Myocyte (in vitro differentiated cells): ENCODE measurements around the gene PPP3CA. TPM values are rescaled to one million over a fixed set of nuclear protein-coding genes. Genes with fewer than 3 reads are reported as not detected.
"Not testable (repeated sequence)": the region's sequence is repeated elsewhere in the genome, so short reads cannot be mapped to it uniquely, and the experiment has no call there.

Source experiments
- DNase-seq: peaks from one replicate; pipeline ENCODE4 v3.0.0-alpha.2; 2012; ENCODE audit warnings: low read depth
- total RNA-seq: library from RNA; depleted of rRNA; stranded (reverse); fragments of >200 nt; gene quantifications from 2 replicates; pipeline ENCODE4 v1.2.3, GENCODE V29; 2014

Gene PPP3CA
- total RNA-seq, 1 donor from 2014 or later, result 34.7 TPM

DNA sequence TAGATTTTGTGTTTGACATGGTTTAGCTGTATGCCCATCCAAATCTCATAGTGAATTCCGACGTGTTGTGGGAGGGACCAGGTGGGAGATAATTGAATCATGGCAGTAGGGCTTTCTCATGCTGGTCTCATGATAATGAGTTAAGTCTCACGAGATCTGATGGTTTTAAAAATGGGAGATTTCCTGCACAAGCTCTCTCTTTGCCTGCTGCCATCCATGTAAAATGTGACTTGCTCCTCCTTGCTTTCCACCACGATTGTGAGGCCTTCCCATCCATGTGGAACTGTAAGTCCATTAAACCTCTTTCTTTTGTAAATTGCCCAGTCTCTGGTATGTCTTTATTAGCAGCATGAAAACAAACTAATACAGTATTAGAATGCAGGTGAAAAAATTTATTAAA lies 164.6 kb downstream of the PPP3CA start:
- DNase-seq, result not testable (repeated sequence)

- DNase-seq, result no peak
Measured at GRCh38 chr4:101178731-101179130, 168.6 kb downstream of the PPP3CA start.

GRCh38 chr4:101177154-101177553 lies 170.2 kb downstream of the PPP3CA start:
- no peak for DNase-seq

GRCh38 chr4:101175896-101176676 lies 171.2 kb downstream of the PPP3CA start:
- no peak for DNase-seq

- DNase-seq, result no peak
Measured at GRCh38 chr4:101174679-101175345, 172.5 kb downstream of the PPP3CA start.

DNA sequence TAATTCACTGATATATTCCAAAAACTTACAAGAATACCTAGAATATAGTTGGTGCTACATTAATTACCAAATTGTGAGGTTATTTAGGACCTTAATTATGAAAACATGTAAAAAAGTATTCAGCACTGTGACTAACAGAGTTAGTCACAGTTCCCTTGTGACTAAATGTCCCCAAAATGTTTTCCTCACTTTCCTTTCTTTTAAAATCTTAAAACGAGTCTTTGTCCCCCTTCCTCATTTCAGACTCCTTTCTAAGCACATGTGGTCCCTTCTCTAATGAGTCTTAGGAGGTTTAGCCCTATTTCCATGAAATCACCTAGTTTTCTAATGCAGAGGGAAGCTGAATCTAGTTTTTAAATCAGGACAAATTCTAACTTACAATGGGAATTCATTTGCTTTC lies 175.0 kb downstream of the PPP3CA start:
- DNase-seq, result no peak

GRCh38 chr4:101171747-101172146 lies 175.6 kb downstream of the PPP3CA start:
- no peak for DNase-seq

DNA sequence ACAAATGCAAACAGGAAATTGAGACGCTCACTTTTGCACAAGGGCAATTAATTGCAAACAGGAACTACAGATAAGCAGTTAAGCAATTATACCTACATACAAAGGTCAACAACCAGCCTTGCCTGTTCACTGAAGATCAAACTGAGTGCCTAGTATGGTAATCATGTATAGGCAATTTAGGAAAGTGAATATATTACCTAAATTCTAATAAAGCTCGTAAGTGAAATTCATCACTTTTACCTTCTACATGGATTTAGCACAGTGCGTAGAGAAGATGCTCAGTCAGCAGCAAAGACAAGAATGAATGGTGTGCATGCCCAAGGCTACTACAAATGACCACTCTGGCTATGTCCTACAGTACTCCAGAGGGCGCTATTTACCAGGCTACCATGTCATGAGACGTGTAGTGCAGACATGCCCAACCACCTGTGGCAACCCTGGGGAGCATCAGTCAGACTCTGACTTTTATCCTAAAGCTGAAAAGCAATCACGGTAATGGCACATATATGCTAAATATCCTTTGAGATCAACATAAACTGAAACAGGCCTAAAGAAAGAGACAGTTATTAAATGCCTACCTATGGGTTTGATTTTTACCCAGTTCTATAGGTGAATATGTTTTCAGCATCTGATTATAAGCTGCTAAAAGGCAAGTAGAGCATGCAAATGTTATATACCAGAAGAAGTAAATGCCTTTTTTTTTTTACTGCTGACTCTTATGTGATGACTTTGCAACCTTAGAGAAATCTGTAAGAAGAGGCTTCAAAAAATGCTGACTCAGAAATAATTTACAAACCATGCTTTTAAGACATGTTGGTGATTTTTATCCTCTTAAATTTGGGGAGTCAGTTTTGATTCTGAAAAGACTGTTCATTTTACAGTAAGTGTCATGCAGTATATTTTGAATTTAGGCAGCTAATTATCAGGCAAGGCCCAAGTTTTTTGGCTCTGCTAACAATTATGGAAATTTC lies 178.0 kb downstream of the PPP3CA start:
- peak; percentile 65 for DNase-seq

DNA sequence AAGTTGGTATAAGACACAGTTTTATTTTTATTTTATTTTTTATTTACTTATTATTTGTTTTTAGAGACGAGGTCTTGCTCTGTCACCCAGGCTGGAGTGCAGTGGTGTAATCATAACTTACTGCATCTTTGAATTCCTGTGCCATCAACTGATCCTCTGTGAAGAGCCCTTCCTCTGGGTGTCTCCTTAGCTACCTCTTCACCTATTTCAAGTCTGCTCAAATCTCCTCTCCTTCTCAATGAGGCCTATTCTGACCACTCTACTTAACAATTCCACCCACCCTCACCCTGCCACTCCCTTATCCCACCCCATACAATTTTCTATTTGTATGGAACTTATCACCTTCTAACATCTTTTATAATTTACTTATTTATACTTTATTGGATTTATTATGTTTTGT lies 183.4 kb downstream of the PPP3CA start:
- DNase-seq, result no peak

DNA sequence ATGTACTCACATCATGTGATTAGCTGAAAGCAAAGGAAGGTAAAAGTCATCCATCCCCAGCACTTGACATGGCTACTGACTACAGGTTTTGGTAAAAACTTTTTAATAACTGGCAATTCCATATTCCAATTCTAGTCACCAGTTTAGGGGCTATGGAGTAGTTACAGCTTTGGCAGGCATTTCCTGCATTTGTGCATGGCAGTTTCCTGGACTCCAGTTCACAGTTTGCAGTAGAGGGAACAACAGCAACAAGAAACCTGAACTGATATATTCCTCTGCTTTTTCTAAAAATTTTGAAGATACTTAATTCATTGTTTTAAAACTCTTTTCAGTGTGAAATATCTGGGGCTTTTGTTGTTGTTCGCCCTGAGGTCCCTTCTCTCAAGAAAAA lies 184.3 kb downstream of the PPP3CA start:
- no peak for DNase-seq

DNA sequence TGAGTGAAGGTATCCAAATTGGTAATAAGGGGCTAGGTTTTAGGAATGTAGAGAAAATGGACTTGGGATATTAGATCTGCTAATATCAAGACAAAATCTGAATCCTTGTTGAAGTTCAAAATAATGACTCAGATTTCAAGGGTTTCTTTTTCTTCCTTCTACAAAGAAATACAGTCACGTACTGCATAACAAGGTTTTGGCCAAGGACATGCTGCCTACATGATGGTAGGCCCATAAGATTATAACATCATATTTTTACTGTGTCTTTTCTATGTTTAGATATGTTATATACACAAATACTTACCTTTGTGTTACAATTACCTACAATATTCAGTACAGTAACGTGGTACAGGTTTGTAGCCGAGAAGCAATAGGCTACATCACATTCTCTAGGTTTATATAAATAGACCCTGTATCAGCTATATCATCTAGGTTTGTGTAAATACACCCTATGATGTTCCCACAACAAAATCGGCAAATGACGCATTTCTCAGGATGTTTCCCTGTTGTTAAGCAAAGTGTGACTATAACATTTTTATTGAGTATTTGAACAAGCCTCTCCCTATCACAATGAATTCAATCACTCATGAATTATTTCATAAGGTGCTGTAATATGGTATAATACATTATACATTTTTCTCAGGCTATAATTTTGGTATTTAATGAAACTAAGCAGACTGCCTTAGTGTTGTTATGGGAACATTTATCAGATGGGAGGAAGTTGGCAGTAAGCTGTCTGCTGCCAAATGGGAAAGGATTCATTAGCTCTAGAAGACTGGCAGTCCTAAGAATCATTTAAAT lies 186.3 kb downstream of the PPP3CA start:
- no peak for DNase-seq

DNA sequence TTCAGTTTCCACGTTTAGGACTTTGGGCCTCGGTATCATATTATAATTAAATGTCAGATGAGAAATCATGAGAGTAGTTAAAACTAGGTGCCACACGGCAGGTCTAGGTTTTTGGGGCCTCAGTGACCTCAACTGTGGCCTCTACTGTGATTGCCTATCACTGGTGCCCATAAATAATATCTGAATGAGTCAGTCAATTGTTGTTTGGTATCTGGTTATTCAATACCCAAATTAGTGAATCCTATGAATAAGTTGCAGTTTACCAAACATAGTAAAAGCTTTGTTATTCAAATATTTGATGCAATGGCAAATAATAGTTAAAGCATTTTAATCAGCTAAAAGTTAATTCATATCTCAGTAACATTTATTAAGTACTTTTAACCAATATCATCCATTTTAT lies 188.8 kb downstream of the PPP3CA start:
- no peak for DNase-seq

GRCh38 chr4:101158134-101158482 lies 189.2 kb downstream of the PPP3CA start:
- DNase-seq, result peak; percentile 33

DNA sequence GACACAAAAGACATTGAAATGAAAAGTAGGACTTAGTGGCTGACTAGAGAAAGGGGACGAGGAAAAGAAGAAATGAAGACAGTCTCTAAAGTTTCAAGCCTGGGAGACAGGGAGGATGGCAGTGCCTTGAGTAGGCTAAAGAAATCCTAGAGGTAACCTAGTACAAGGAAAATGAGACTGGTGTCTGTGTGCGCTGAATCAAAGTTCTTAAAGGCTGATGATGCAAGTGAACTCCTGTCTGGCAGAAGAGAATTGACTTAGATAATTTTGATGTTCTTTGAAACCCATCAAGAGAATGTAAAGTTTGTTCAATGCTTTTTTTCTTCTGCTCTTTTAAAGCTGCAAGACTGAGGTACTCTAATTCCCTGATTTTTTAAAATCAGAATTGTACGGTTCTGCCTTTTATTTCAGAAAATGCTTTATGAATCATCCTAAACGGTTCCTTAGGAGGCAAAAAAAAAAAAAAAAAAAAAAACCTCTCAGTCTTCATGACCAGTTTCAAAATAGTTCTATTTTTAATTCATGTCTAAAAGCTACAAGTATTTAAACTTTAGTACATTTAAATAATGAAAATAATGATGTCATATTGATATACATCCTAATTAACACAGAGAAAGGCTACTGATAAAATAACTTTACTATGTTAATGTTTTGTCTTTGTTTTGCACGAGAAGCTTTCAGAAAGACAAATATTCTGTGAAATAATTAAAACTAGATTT lies 189.8 kb downstream of the PPP3CA start:
- no peak for DNase-seq

DNA sequence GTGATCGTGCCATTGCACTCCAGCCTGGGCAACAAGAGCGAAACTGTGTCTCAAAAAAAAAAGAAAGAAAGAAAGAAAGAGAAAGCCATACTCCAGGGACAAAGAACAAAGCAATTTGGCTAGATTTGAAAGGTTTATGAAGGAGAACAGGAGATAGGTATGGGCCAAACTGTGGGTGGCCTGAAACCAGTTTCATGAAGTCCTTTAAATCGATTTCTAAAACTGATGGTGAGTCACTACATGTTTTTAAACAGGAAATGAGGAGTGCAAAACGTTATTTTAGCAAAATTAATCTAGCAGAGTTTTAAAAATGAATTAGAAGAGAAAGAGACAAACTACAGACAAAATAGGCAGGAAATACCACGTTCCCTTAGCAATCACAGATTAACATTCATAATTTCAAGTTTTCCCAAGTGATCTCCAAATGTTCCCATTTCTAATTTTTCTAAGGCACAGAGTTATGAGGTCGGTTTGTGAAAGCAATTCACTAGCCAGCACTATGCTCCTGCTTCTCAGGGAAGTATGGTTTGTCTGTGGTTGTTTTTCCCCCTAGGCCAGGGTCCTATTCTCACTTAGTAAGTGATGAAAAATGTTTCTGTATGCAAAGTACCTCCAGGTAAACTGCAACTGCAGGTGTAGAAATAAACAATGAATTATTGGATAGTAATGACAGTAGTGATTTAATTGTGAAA lies 190.6 kb downstream of the PPP3CA start:
- no peak for DNase-seq

- DNase-seq, result no peak
Measured at GRCh38 chr4:101155945-101156344, 191.4 kb downstream of the PPP3CA start.

DNA sequence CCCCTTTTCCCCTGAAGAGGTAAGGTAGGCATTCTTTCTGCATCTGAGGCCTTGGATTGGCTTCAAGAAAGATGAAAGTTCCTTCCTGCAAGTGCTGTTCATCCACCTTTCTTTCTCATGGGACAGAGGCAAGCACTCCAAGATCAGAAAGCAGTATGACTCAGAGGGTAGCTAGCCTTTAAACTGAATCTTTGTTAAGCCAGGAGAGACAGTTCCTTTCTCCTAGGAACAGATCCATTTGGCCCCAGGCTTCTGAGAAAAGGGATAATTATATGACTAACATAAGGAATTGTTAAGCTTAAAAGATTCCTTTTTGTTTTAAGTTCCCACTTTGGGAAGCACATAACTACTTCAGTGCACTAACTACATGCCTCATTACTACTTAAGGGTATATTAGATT lies 192.0 kb downstream of the PPP3CA start:
- DNase-seq, result peak; percentile 10

GRCh38 chr4:101153653-101154052 lies 193.7 kb downstream of the PPP3CA start:
- no peak for DNase-seq

GRCh38 chr4:101152521-101152920 lies 194.8 kb downstream of the PPP3CA start:
- DNase-seq, result no peak

DNA sequence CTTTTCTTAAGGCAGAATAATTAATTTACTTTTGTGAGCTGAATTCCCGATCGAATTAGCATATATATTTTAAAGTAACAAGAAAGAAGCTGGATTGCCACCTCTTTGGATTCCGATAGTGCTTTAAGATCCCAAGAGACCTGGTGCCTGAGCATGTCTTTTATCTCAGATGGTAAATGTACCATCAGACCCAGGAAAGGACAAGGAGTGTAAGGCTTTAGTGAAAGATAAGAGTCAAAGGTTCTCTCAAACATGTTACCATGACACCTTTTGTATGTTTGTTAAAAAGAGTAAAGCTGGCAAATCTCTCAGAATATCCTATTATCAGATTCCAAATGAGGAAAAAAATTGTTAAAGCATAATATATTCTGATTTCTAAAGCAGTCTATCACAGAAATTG lies 198.8 kb downstream of the PPP3CA start:
- no peak for DNase-seq
